HepG2 (cell line): ENCODE measurements around the gene GNB3. TPM values are rescaled to one million over a fixed set of nuclear protein-coding genes. Genes with fewer than 3 reads are reported as not detected.

ENCODE experiments used
- FOXJ3 ChIP-seq: sonication (generic); formaldehyde crosslinking; IDR thresholded peaks from 2 replicates; pipeline ENCODE4 v1.4.0; 2020; ENCODE audit warnings: missing genetic modification reagents, mild to moderate bottlenecking, borderline replicate concordance
- JDP2 ChIP-seq: sonication (generic); formaldehyde crosslinking; IDR thresholded peaks from 2 replicates; pipeline ENCODE4 v1.8.1; 2022; ENCODE audit warnings: missing genetic modification reagents, borderline replicate concordance
- PATZ1 ChIP-seq: sonication (generic); formaldehyde crosslinking; IDR thresholded peaks from 2 replicates; pipeline ENCODE4 v1.4.0; 2020; ENCODE audit warnings: missing genetic modification reagents
- SNAPC5 ChIP-seq: sonication (generic); formaldehyde crosslinking; IDR thresholded peaks from 2 replicates; pipeline ENCODE4 v1.8.1; 2023; ENCODE audit warnings: mild to moderate bottlenecking, missing genetic modification reagents, borderline replicate concordance
- SPEN ChIP-seq: sonication (generic); formaldehyde crosslinking; IDR thresholded peaks from 2 replicates; pipeline ENCODE4 v1.5.1; 2020; ENCODE audit warnings: low read depth, mild to moderate bottlenecking, missing genetic modification reagents
- TEAD3 ChIP-seq: optimal IDR thresholded peaks from 2 replicates; pipeline ENCODE3; 2016; ENCODE audit warnings: borderline replicate concordance
- TMF1 ChIP-seq: sonication (generic); formaldehyde crosslinking; IDR thresholded peaks from 2 replicates; pipeline ENCODE4 v1.8.1; 2022; ENCODE audit warnings: low read depth, missing genetic modification reagents
- ZFY ChIP-seq: sonication (generic); formaldehyde crosslinking; IDR thresholded peaks from 2 replicates; pipeline ENCODE4 v1.4.0; 2020; ENCODE audit warnings: missing genetic modification reagents
- ZNF552 ChIP-seq: sonication (generic); formaldehyde crosslinking; IDR thresholded peaks from 2 replicates; pipeline ENCODE4 v1.9.0; 2022; ENCODE audit warnings: missing genetic modification reagents, mild to moderate bottlenecking, borderline replicate concordance
- ZNF816 ChIP-seq: sonication (generic); formaldehyde crosslinking; IDR thresholded peaks from 2 replicates; pipeline ENCODE4 v1.8.0; 2022; ENCODE audit warnings: missing genetic modification reagents, mild to moderate bottlenecking, borderline replicate concordance
- ZSCAN12 ChIP-seq: sonication (generic); formaldehyde crosslinking; IDR thresholded peaks from 2 replicates; pipeline ENCODE4 v1.9.0; 2021; ENCODE audit warnings: mild to moderate bottlenecking, missing genetic modification reagents
- polyA plus RNA-seq, 8 experiments: library from polyadenylated mRNA; depleted of rRNA in 3 of 8; stranded (reverse) in 7 of 8; unstranded in 1 of 8; fragments of >200 nt; fragmentation: Illumina TruSeq in 4 of 8; extraction: Trizol in 4 of 8; gene quantifications; 2 replicates each; pipeline versions ENCODE4 v1.2.1 to v1.2.3, GENCODE V29; 2011 to 2016; ENCODE audit warnings: low read depth in 4 of 8, missing spikeins in 1 of 8, mixed read lengths in 1 of 8; ENCODE audit not compliant: insufficient read depth in 1 of 8
- total RNA-seq, 5 experiments: library from RNA; depleted of rRNA; stranded (reverse); fragments of >200 nt; fragmentation: Illumina TruSeq; extraction: Trizol; gene quantifications; 2 replicates each; pipeline ENCODE4 v1.2.3, GENCODE V29; 2016; ENCODE audit warnings: low read depth in 1 of 5
- TF ChIP-seq, protein P1 (sequence below): sonication (generic); IDR thresholded peaks from 2 replicates; pipeline ENCODE4 v1.6.1; 2016; ENCODE audit warnings: low read depth, borderline replicate concordance
- TF ChIP-seq, protein P2 (sequence below): IDR thresholded peaks from 2 replicates; pipeline ENCODE4 v1.6.1; 2016; ENCODE audit warnings: low read depth, borderline replicate concordance

Gene GNB3
- total and polyA plus RNA-seq, 2 of the 13 experiments (the other 11 are each of a cell fraction or from before 2014, with no cell fraction given) = 1.3 to 3.6 TPM

- TF ChIP-seq TMF1 (CRISPR knock-in tag) (peak; percentile 42; the same call in 1 of the 2 replicates), JDP2 (CRISPR knock-in tag) (no peak; the same call in 1 of the 2 replicates), ZSCAN12 (peak; percentile 75; the same call in 1 of the 2 replicates), FOXJ3 (CRISPR knock-in tag) (peak; percentile 47; the same call in 1 of the 2 replicates), PATZ1 (CRISPR knock-in tag) (peak; percentile 91), ZFY (CRISPR knock-in tag) (peak; percentile 60), ZNF816 (CRISPR knock-in tag) (no peak; the same call in 1 of the 2 replicates), SNAPC5 (CRISPR knock-in tag) (no peak), TEAD3 (CRISPR knock-in tag) (peak; percentile 64), ZNF552 (CRISPR knock-in tag) (no peak; the same call in 1 of the 2 replicates), SPEN (peak; percentile 43; the same call in 1 of the 2 replicates)
- TF ChIP-seq, protein P1, sequence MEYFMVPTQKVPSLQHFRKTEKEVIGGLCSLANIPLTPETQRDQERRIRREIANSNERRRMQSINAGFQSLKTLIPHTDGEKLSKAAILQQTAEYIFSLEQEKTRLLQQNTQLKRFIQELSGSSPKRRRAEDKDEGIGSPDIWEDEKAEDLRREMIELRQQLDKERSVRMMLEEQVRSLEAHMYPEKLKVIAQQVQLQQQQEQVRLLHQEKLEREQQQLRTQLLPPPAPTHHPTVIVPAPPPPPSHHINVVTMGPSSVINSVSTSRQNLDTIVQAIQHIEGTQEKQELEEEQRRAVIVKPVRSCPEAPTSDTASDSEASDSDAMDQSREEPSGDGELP = peak; percentile 97
- TF ChIP-seq, protein P2, sequence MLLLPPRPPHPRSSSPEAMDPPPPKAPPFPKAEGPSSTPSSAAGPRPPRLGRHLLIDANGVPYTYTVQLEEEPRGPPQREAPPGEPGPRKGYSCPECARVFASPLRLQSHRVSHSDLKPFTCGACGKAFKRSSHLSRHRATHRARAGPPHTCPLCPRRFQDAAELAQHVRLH (CRISPR knock-in tag) = no peak
Observed at GRCh38 chr12:6872073-6873048, 31.6 kb downstream of the GNB3 start (continued).
